A673 (cell line): ENCODE data around the gene URB2.

Experiments
- EZH2 ChIP-seq: fragments of 200-600 bp; sonication (generic); IDR thresholded peaks from 2 replicates; pipeline ENCODE4 v1.6.1; 2017; ENCODE audit warnings: borderline replicate concordance, low read depth, mild to moderate bottlenecking, mixed read lengths, antibody characterized with exemption, low read length; ENCODE audit not compliant: poor library complexity, severe bottlenecking
- TF ChIP-seq, protein P1 (sequence below): fragments of 300-800, 200-600 bp; sonication (generic); conservative IDR thresholded peaks from 2 replicates; pipeline ENCODE4 v1.5.1; 2017; ENCODE audit warnings: low read depth, mild to moderate bottlenecking, antibody characterized with exemption, low read length, moderate library complexity, mixed read lengths

DNA sequence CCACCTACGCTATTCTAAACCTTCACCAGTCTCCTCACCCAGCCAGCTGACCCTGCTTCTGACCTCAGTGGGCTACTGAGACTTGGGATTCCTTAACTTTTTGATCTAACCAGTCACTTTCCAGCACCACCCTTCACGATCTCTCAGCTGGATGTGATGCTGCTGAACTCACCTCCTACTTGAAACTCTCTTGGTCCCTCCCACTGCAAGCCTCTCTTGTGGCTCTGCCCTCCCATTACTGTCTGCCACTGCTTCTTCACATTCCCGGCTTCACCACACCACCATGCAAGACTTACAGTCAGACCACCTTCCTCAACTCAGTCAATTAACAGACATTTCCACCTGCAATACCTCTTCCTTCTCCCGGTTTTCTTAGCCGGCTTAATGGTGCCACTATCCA is 6.4 kb upstream of the URB2 start:
- TF ChIP-seq, protein P1, sequence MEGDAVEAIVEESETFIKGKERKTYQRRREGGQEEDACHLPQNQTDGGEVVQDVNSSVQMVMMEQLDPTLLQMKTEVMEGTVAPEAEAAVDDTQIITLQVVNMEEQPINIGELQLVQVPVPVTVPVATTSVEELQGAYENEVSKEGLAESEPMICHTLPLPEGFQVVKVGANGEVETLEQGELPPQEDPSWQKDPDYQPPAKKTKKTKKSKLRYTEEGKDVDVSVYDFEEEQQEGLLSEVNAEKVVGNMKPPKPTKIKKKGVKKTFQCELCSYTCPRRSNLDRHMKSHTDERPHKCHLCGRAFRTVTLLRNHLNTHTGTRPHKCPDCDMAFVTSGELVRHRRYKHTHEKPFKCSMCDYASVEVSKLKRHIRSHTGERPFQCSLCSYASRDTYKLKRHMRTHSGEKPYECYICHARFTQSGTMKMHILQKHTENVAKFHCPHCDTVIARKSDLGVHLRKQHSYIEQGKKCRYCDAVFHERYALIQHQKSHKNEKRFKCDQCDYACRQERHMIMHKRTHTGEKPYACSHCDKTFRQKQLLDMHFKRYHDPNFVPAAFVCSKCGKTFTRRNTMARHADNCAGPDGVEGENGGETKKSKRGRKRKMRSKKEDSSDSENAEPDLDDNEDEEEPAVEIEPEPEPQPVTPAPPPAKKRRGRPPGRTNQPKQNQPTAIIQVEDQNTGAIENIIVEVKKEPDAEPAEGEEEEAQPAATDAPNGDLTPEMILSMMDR: no peak
- no peak for TF ChIP-seq EZH2
